A549 treated with RU486 at 1 μM for 4 hours (cell line): ENCODE results near the gene SPTBN1. TPM values are rescaled to one million over a fixed set of nuclear protein-coding genes. Genes with fewer than 3 reads are reported as not detected.

Experiments
- total RNA-seq: library from RNA; stranded (reverse); fragments of 200-300 nt; extraction: Qiagen RNA extraction; gene quantifications from 5 replicates; pipeline ENCODE4 v1.2.3, GENCODE V29; 2022; ENCODE audit warnings: low read depth

SPTBN1 gene
- 125 to 160 TPM (median 156 TPM) in 5 replicates for total RNA-seq

GRCh38 chr2:54455563-54456361 lies at the start of gene SPTBN1:
TSS of gene SPTBN1 (plus strand) at chr2:54456327. CDS start at chr2:54526419, 70,092 bp downstream.

Other genes starting within 250 kb of the SPTBN1 start
- not detected in 5 replicates for gene TSPYL6, start 200.1 kb upstream of the SPTBN1 start, total RNA-seq